ENCODE measurements around the gene OR52N2.

Gene OR52N2

GRCh38 chr11:5808500-5809121 lies at the start of gene OR52N2:
Gene OR52N2, plus strand, starts transcription at chr11:5808924. Its CDS starts 11,412 bp downstream, at chr11:5820336.
- DNase-seq, result peak; percentile 72 to 80

- no peak for DNase-seq
Observed at GRCh38 chr11:5767056-5767455, 41.7 kb upstream of the OR52N2 start.

GRCh38 chr11:5783255-5783654 lies 25.5 kb upstream of the OR52N2 start, which contains the start of gene OR52N5:
Gene OR52N5, minus strand, starts transcription at chr11:5783355. Its CDS starts 4,721 bp downstream, at chr11:5778634.
- no peak for DNase-seq

- DNase-seq, result no peak
Observed at GRCh38 chr11:5791165-5791564, 17.6 kb upstream of the OR52N2 start, which contains the start of gene OR52N1. Gene OR52N1, minus strand, starts transcription at chr11:5791265. Its CDS starts 2,449 bp downstream, at chr11:5788816.

- no peak for DNase-seq
Observed at GRCh38 chr11:5796541-5796940, 12.2 kb upstream of the OR52N2 start.

GRCh38 chr11:5803982-5804381 lies 4.7 kb upstream of the OR52N2 start:
- DNase-seq, result no peak

- DNase-seq, result no peak
Observed at GRCh38 chr11:5807580-5807979, 1.1 kb upstream of the OR52N2 start.

- DNase-seq, result peak in 1 of 2 donors; percentile 19
Observed at GRCh38 chr11:5809122-5809519, 397 bp downstream of the OR52N2 start.

GRCh38 chr11:5809905-5810795 lies 1.4 kb downstream of the OR52N2 start:
- no peak for DNase-seq

GRCh38 chr11:5815534-5815933 lies 6.8 kb downstream of the OR52N2 start:
- no peak for DNase-seq

GRCh38 chr11:5818245-5818886 lies 9.6 kb downstream of the OR52N2 start:
- no peak for DNase-seq

- no peak for DNase-seq
Observed at GRCh38 chr11:5831196-5831829, 22.6 kb downstream of the OR52N2 start.

GRCh38 chr11:5833446-5833845 lies 24.7 kb downstream of the OR52N2 start:
- DNase-seq, result no peak

GRCh38 chr11:5837695-5838094 lies 29.0 kb downstream of the OR52N2 start:
- no peak for DNase-seq

GRCh38 chr11:5841797-5842196 lies 33.1 kb downstream of the OR52N2 start, which contains the start of gene OR52E6:
Gene OR52E6, minus strand, starts transcription at chr11:5841897. Its CDS starts 0 bp downstream, at chr11:5841897.
- no peak for DNase-seq

- no peak for DNase-seq
Observed at GRCh38 chr11:5846701-5847100, 38.0 kb downstream of the OR52N2 start.

- no peak for DNase-seq
Observed at GRCh38 chr11:5847711-5848110, 39.0 kb downstream of the OR52N2 start.

- DNase-seq, result no peak
Observed at GRCh38 chr11:5851002-5851401, 42.3 kb downstream of the OR52N2 start.

- DNase-seq, result no peak
Observed at GRCh38 chr11:5857590-5857989, 48.9 kb downstream of the OR52N2 start, which contains the start of gene OR52E8. Gene OR52E8, minus strand, starts transcription at chr11:5857690. Its CDS starts 0 bp downstream, at chr11:5857690.

- no peak for DNase-seq
Observed at GRCh38 chr11:5865826-5866225, 57.1 kb downstream of the OR52N2 start.

Data from CD4-positive, alpha-beta T cell treated with Interferon alpha-2 for 1 hour (primary cell).